HEK293 (cell line): ENCODE data around the gene LDLRAD3.

Experiments
- CTCF ChIA-PET: fragments of 350-600 bp; formaldehyde crosslinking; extraction: SDS; loops from one replicate; lab custom pipeline; 2021; ENCODE audit warnings: antibody characterized with exemption; lab: Yijun Ruan, JAX
- POLR2A ChIA-PET: fragments of 300-600 bp; formaldehyde crosslinking; extraction: SDS; loops from one replicate; lab custom pipeline; 2020; ENCODE audit warnings: antibody characterized with exemption, inconsistent platforms; lab: Yijun Ruan, JAX
- H3K27ac ChIP-seq: fragments of 200-500 bp; sonication (Bioruptor generic); 2 replicates; pipeline ENCODE4 v1.5.1; 2014; ENCODE audit warnings: low read depth, low read length, control low read depth, inconsistent platforms; ENCODE audit errors: extremely low read depth
- H3K36me3 ChIP-seq, 2 experiments: fragments of 200-500 bp in 1 of 2; sonication (Bioruptor generic) in 1 of 2; 1 replicate in 1 of 2; 2 replicates in 1 of 2; pipeline ENCODE4 v1.5.1; 2014 to 2017; ENCODE audit warnings: inconsistent platforms in 2 of 2, low read length in 2 of 2; ENCODE audit not compliant: control insufficient read depth in 2 of 2, insufficient read depth in 1 of 2
- H3K4me1 ChIP-seq: fragments of 200-500 bp; sonication (Bioruptor generic); 2 replicates; pipeline ENCODE4 v1.5.1; 2014; ENCODE audit warnings: mild to moderate bottlenecking, low read length, inconsistent platforms; ENCODE audit not compliant: control insufficient read depth, insufficient read depth
- H3K4me3 ChIP-seq: 2 replicates; pipeline ENCODE4 v1.5.1; 2011; ENCODE audit warnings: low read depth, mild to moderate bottlenecking, control low read depth, low read length, moderate library complexity
- H3K9me3 ChIP-seq: fragments of 200-500 bp; sonication (Bioruptor generic); 2 replicates; pipeline ENCODE4 v1.5.1; 2014; ENCODE audit warnings: low read depth, low read length, inconsistent platforms; ENCODE audit not compliant: control insufficient read depth, insufficient read depth
- ZNF138 ChIP-seq: fragments of 450-650 bp; formaldehyde crosslinking; IDR thresholded peaks from 2 replicates; pipeline ENCODE4 v1.5.1; 2016; ENCODE audit warnings: missing biosample characterization, missing genetic modification characterization, borderline replicate concordance
- ZNF157 ChIP-seq: fragments of 450-650 bp; formaldehyde crosslinking; IDR thresholded peaks from 2 replicates; pipeline ENCODE4 v1.5.1; 2016; ENCODE audit warnings: missing biosample characterization, missing genetic modification characterization
- ZNF747 ChIP-seq: fragments of 450-650 bp; formaldehyde crosslinking; IDR thresholded peaks from 2 replicates; pipeline ENCODE4 v1.5.1; 2016; ENCODE audit warnings: missing biosample characterization, missing genetic modification characterization
- ZNF792 ChIP-seq: fragments of 450-650 bp; formaldehyde crosslinking; IDR thresholded peaks from 2 replicates; pipeline ENCODE4 v1.5.1; 2016; ENCODE audit warnings: missing biosample characterization, missing genetic modification characterization
- ZSCAN23 ChIP-seq: fragments of 450-650 bp; formaldehyde crosslinking; IDR thresholded peaks from 2 replicates; pipeline ENCODE4 v1.5.1; 2016; ENCODE audit warnings: missing biosample characterization, missing genetic modification characterization
- TF ChIP-seq, protein P1 (sequence below): fragments of 450-650 bp; formaldehyde crosslinking; IDR thresholded peaks from 2 replicates; pipeline ENCODE4 v1.5.1; 2017; ENCODE audit warnings: missing biosample characterization, missing genetic modification characterization
- TF ChIP-seq, protein P2 (sequence below): fragments of 450-650 bp; formaldehyde crosslinking; IDR thresholded peaks from 2 replicates; pipeline ENCODE4 v1.5.1; 2017; ENCODE audit warnings: missing biosample characterization, mild to moderate bottlenecking, missing genetic modification characterization, moderate library complexity
- TF ChIP-seq, protein P3 (sequence below): fragments of 450-650 bp; formaldehyde crosslinking; IDR thresholded peaks from 2 replicates; pipeline ENCODE4 v1.5.1; 2016; ENCODE audit warnings: missing biosample characterization, missing genetic modification characterization, borderline replicate concordance
- TF ChIP-seq, protein P4 (sequence below): fragments of 450-650 bp; formaldehyde crosslinking; IDR thresholded peaks from 2 replicates; pipeline ENCODE4 v1.5.1; 2016; ENCODE audit warnings: missing biosample characterization, missing genetic modification characterization

The LDLRAD3 gene

DNA sequence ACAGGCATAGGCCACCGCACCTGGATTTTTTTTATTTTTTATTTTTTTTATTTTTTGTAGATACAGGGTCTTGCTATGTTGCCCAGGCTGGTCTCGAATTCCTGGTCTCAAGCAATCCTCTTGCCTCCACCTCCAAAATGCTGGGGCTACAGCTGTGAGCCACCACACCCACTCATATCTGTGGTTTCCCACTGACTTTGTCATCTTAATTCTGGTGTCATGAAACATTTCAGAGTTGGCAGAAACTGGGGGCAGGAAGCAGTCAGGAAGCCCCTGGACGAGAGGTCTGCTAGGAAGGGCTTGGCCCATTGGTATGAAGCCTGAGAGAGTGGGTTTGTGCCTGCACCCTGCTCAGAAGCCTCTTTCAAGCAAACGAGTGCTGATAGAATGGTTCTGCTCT, 296.3 kb downstream of the LDLRAD3 start:
- H3K9me3 ChIP-seq: no peaks in the 10 kb centered on the region
- POLR2A ChIA-PET: no interaction called here
- H3K4me1 ChIP-seq: no peaks in the 10 kb centered on the region
- H3K36me3 ChIP-seq: no peaks in the 10 kb centered on the region
- TF ChIP-seq, protein P1, sequence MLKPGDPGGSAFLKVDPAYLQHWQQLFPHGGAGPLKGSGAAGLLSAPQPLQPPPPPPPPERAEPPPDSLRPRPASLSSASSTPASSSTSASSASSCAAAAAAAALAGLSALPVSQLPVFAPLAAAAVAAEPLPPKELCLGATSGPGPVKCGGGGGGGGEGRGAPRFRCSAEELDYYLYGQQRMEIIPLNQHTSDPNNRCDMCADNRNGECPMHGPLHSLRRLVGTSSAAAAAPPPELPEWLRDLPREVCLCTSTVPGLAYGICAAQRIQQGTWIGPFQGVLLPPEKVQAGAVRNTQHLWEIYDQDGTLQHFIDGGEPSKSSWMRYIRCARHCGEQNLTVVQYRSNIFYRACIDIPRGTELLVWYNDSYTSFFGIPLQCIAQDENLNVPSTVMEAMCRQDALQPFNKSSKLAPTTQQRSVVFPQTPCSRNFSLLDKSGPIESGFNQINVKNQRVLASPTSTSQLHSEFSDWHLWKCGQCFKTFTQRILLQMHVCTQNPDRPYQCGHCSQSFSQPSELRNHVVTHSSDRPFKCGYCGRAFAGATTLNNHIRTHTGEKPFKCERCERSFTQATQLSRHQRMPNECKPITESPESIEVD (tag by site-specific recombination): no peak
- TF ChIP-seq ZNF792 (no peak), ZNF157 (tag by site-specific recombination) (no peak)
- TF ChIP-seq, protein P2, sequence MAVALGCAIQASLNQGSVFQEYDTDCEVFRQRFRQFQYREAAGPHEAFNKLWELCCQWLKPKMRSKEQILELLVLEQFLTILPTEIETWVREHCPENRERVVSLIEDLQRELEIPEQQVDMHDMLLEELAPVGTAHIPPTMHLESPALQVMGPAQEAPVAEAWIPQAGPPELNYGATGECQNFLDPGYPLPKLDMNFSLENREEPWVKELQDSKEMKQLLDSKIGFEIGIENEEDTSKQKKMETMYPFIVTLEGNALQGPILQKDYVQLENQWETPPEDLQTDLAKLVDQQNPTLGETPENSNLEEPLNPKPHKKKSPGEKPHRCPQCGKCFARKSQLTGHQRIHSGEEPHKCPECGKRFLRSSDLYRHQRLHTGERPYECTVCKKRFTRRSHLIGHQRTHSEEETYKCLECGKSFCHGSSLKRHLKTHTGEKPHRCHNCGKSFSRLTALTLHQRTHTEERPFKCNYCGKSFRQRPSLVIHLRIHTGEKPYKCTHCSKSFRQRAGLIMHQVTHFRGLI (tag by site-specific recombination): no peak
- TF ChIP-seq, protein P3, sequence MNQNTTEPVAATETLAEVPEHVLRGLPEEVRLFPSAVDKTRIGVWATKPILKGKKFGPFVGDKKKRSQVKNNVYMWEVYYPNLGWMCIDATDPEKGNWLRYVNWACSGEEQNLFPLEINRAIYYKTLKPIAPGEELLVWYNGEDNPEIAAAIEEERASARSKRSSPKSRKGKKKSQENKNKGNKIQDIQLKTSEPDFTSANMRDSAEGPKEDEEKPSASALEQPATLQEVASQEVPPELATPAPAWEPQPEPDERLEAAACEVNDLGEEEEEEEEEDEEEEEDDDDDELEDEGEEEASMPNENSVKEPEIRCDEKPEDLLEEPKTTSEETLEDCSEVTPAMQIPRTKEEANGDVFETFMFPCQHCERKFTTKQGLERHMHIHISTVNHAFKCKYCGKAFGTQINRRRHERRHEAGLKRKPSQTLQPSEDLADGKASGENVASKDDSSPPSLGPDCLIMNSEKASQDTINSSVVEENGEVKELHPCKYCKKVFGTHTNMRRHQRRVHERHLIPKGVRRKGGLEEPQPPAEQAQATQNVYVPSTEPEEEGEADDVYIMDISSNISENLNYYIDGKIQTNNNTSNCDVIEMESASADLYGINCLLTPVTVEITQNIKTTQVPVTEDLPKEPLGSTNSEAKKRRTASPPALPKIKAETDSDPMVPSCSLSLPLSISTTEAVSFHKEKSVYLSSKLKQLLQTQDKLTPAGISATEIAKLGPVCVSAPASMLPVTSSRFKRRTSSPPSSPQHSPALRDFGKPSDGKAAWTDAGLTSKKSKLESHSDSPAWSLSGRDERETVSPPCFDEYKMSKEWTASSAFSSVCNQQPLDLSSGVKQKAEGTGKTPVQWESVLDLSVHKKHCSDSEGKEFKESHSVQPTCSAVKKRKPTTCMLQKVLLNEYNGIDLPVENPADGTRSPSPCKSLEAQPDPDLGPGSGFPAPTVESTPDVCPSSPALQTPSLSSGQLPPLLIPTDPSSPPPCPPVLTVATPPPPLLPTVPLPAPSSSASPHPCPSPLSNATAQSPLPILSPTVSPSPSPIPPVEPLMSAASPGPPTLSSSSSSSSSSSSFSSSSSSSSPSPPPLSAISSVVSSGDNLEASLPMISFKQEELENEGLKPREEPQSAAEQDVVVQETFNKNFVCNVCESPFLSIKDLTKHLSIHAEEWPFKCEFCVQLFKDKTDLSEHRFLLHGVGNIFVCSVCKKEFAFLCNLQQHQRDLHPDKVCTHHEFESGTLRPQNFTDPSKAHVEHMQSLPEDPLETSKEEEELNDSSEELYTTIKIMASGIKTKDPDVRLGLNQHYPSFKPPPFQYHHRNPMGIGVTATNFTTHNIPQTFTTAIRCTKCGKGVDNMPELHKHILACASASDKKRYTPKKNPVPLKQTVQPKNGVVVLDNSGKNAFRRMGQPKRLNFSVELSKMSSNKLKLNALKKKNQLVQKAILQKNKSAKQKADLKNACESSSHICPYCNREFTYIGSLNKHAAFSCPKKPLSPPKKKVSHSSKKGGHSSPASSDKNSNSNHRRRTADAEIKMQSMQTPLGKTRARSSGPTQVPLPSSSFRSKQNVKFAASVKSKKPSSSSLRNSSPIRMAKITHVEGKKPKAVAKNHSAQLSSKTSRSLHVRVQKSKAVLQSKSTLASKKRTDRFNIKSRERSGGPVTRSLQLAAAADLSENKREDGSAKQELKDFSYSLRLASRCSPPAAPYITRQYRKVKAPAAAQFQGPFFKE (tag by site-specific recombination): no peak
- H3K27ac ChIP-seq: no peak overlapping the region
- H3K4me3 ChIP-seq: no peak overlapping the region
- CTCF ChIA-PET: interaction anchor here (0.5 kb wide), 2 partner anchors 611 to 624 kb away, joined by 3 to 6 read pairs; no protein-coding TSS in a partner anchor

DNA sequence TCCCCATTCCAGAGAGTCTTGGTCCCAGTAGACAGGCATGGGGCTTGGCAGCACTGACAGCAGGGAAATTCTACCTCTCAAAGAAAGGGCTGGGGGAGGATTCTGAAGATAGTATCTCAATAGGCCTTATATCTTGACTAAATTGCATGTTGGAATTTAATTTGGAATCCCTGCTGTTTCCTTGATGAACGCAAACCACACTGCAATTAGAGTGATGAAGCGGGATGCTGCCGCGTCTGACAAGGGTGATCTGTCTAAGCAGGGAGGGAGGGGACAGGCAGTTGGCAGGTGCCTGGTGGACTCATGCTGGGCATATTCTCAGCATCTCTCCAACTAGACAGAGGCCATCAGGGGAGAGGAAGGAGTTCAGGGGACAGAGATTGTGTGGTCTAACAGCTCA, 296.9 kb downstream of the LDLRAD3 start:
- Histone ChIP-seq H3K36me3 (no peaks in the 10 kb centered on the region), H3K27ac (no peak overlapping the region)
- POLR2A ChIA-PET: no interaction called here
- TF ChIP-seq ZNF747 (no peak), ZSCAN23 (tag by site-specific recombination) (no peak), ZNF138 (tag by site-specific recombination) (no peak)
- TF ChIP-seq, protein P4, sequence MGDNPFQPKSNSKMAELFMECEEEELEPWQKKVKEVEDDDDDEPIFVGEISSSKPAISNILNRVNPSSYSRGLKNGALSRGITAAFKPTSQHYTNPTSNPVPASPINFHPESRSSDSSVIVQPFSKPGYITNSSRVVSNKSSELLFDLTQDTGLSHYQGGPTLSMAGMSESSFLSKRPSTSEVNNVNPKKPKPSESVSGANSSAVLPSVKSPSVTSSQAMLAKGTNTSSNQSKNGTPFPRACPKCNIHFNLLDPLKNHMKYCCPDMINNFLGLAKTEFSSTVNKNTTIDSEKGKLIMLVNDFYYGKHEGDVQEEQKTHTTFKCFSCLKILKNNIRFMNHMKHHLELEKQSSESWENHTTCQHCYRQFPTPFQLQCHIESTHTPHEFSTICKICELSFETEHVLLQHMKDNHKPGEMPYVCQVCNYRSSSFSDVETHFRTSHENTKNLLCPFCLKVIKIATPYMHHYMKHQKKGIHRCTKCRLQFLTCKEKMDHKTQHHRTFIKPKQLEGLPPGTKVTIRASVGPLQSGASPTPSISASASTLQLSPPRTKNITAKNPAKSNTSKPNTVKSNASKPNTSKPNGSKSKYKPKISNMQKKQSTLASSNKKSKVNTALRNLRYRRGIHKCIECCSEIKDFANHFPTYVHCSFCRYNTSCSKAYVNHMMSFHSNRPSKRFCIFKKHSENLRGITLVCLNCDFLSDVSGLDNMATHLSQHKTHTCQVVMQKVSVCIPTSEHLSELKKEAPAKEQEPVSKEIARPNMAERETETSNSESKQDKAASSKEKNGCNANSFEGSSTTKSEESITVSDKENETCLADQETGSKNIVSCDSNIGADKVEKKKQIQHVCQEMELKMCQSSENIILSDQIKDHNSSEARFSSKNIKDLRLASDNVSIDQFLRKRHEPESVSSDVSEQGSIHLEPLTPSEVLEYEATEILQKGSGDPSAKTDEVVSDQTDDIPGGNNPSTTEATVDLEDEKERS (tag by site-specific recombination): no peak
- TF ChIP-seq, all 188 proteins: peak for 0
- Histone ChIP-seq H3K4me3 (no peak overlapping the region), H3K9me3 (no peaks in the 10 kb centered on the region), H3K4me1 (no peaks in the 10 kb centered on the region)
- CTCF ChIA-PET: no interaction called here
